HEK293 (cell line): Measurements from ENCODE around the gene EVL.

ENCODE experiments used
- CTCF ChIA-PET: fragments of 350-600 bp; formaldehyde crosslinking; extraction: SDS; loops from one replicate; lab custom pipeline; 2021; ENCODE audit warnings: antibody characterized with exemption; lab: Yijun Ruan, JAX
- POLR2A ChIA-PET: fragments of 300-600 bp; formaldehyde crosslinking; extraction: SDS; loops from one replicate; lab custom pipeline; 2020; ENCODE audit warnings: antibody characterized with exemption, inconsistent platforms; lab: Yijun Ruan, JAX
- H3K27ac ChIP-seq: fragments of 200-500 bp; sonication (Bioruptor generic); 2 replicates; pipeline ENCODE4 v1.5.1; 2014; ENCODE audit warnings: low read depth, low read length, control low read depth, inconsistent platforms; ENCODE audit errors: extremely low read depth
- H3K36me3 ChIP-seq, 2 experiments: fragments of 200-500 bp in 1 of 2; sonication (Bioruptor generic) in 1 of 2; 1 replicate in 1 of 2; 2 replicates in 1 of 2; pipeline ENCODE4 v1.5.1; 2014 to 2017; ENCODE audit warnings: inconsistent platforms in 2 of 2, low read length in 2 of 2; ENCODE audit not compliant: control insufficient read depth in 2 of 2, insufficient read depth in 1 of 2
- H3K4me1 ChIP-seq: fragments of 200-500 bp; sonication (Bioruptor generic); 2 replicates; pipeline ENCODE4 v1.5.1; 2014; ENCODE audit warnings: mild to moderate bottlenecking, low read length, inconsistent platforms; ENCODE audit not compliant: control insufficient read depth, insufficient read depth
- H3K4me3 ChIP-seq: 2 replicates; pipeline ENCODE4 v1.5.1; 2011; ENCODE audit warnings: low read depth, mild to moderate bottlenecking, control low read depth, low read length, moderate library complexity
- H3K9me3 ChIP-seq: fragments of 200-500 bp; sonication (Bioruptor generic); 2 replicates; pipeline ENCODE4 v1.5.1; 2014; ENCODE audit warnings: low read depth, low read length, inconsistent platforms; ENCODE audit not compliant: control insufficient read depth, insufficient read depth
- GLIS2 ChIP-seq: fragments of 450-650 bp; formaldehyde crosslinking; IDR thresholded peaks from 2 replicates; pipeline ENCODE4 v1.5.1; 2016; ENCODE audit warnings: missing biosample characterization, missing genetic modification characterization
- KLF7 ChIP-seq: fragments of 450-650 bp; formaldehyde crosslinking; IDR thresholded peaks from 2 replicates; pipeline ENCODE4 v1.5.1; 2016; ENCODE audit warnings: missing biosample characterization, missing genetic modification characterization, borderline replicate concordance
- KLF8 ChIP-seq: fragments of 450-650 bp; formaldehyde crosslinking; IDR thresholded peaks from 2 replicates; pipeline ENCODE4 v1.5.1; 2016; ENCODE audit warnings: missing biosample characterization, missing genetic modification characterization
- SCRT1 ChIP-seq: fragments of 450-650 bp; formaldehyde crosslinking; IDR thresholded peaks from 2 replicates; pipeline ENCODE4 v1.5.1; 2016; ENCODE audit warnings: missing biosample characterization, missing genetic modification characterization, borderline replicate concordance
- SCRT2 ChIP-seq: fragments of 450-650 bp; formaldehyde crosslinking; IDR thresholded peaks from 2 replicates; pipeline ENCODE4 v1.5.1; 2016; ENCODE audit warnings: missing biosample characterization, missing genetic modification characterization
- ZBTB7A ChIP-seq: fragments of 450-650 bp; formaldehyde crosslinking; IDR thresholded peaks from 2 replicates; pipeline ENCODE4 v1.5.1; 2016; ENCODE audit warnings: low read depth, missing biosample characterization, missing genetic modification characterization
- ZIC2 ChIP-seq: fragments of 450-650 bp; formaldehyde crosslinking; IDR thresholded peaks from 2 replicates; pipeline ENCODE4 v1.5.1; 2016; ENCODE audit warnings: missing biosample characterization, missing genetic modification characterization
- ZNF112 ChIP-seq: fragments of 450-650 bp; formaldehyde crosslinking; IDR thresholded peaks from 2 replicates; pipeline ENCODE4 v1.5.0; 2017; ENCODE audit warnings: missing biosample characterization, missing genetic modification characterization
- ZNF121 ChIP-seq: fragments of 450-650 bp; formaldehyde crosslinking; IDR thresholded peaks from 2 replicates; pipeline ENCODE4 v1.5.1; 2016; ENCODE audit warnings: missing biosample characterization, missing genetic modification characterization
- ZNF133 ChIP-seq: fragments of 450-650 bp; formaldehyde crosslinking; IDR thresholded peaks from 2 replicates; pipeline ENCODE4 v1.5.1; 2016; ENCODE audit warnings: missing biosample characterization, missing genetic modification characterization
- ZNF23 ChIP-seq: fragments of 450-650 bp; formaldehyde crosslinking; IDR thresholded peaks from 2 replicates; pipeline ENCODE4 v1.5.1; 2016; ENCODE audit warnings: missing biosample characterization, missing genetic modification characterization, borderline replicate concordance
- ZNF311 ChIP-seq: fragments of 450-650 bp; formaldehyde crosslinking; IDR thresholded peaks from 2 replicates; pipeline ENCODE4 v1.5.1; 2017; ENCODE audit warnings: missing biosample characterization, missing genetic modification characterization, borderline replicate concordance
- ZNF529 ChIP-seq: fragments of 450-650 bp; formaldehyde crosslinking; IDR thresholded peaks from 2 replicates; pipeline ENCODE4 v1.5.1; 2017; ENCODE audit warnings: missing genetic modification characterization, missing biosample characterization; ENCODE audit not compliant: insufficient replicate concordance
- ZNF596 ChIP-seq: fragments of 450-650 bp; IDR thresholded peaks from 2 replicates; pipeline ENCODE4 v1.5.0; 2018; ENCODE audit warnings: missing biosample characterization, mild to moderate bottlenecking, missing genetic modification characterization, moderate library complexity
- ZNF610 ChIP-seq: fragments of 450-650 bp; formaldehyde crosslinking; IDR thresholded peaks from 2 replicates; pipeline ENCODE4 v1.5.1; 2016; ENCODE audit warnings: missing biosample characterization, missing genetic modification characterization, borderline replicate concordance
- ZNF701 ChIP-seq: fragments of 450-650 bp; formaldehyde crosslinking; IDR thresholded peaks from 2 replicates; pipeline ENCODE4 v1.5.1; 2016; ENCODE audit warnings: missing biosample characterization, missing genetic modification characterization
- ZNF791 ChIP-seq: fragments of 450-650 bp; formaldehyde crosslinking; IDR thresholded peaks from 2 replicates; pipeline ENCODE4 v1.5.1; 2016; ENCODE audit warnings: missing biosample characterization, missing genetic modification characterization
- ZNF843 ChIP-seq: fragments of 450-650 bp; formaldehyde crosslinking; IDR thresholded peaks from 2 replicates; pipeline ENCODE4 v1.5.1; 2016; ENCODE audit warnings: missing biosample characterization, missing genetic modification characterization
- ZSCAN30 ChIP-seq: fragments of 450-650 bp; IDR thresholded peaks from 2 replicates; pipeline ENCODE4 v1.5.1; 2018; ENCODE audit warnings: missing biosample characterization, mild to moderate bottlenecking, missing genetic modification characterization, moderate library complexity
- TF ChIP-seq, protein P1 (sequence below): sonication (generic); formaldehyde crosslinking; IDR thresholded peaks from 2 replicates; pipeline ENCODE4 v1.8.1; 2022; ENCODE audit warnings: mild to moderate bottlenecking, moderate library complexity, missing genetic modification reagents
- TF ChIP-seq, protein P2 (sequence below): fragments of 450-650 bp; formaldehyde crosslinking; IDR thresholded peaks from 2 replicates; pipeline ENCODE4 v1.5.1; 2016; ENCODE audit warnings: missing biosample characterization, missing genetic modification characterization
- TF ChIP-seq, protein P3 (sequence below): fragments of 450-650 bp; formaldehyde crosslinking; IDR thresholded peaks from 2 replicates; pipeline ENCODE4 v1.5.1; 2017; ENCODE audit warnings: missing biosample characterization, missing genetic modification characterization
- TF ChIP-seq, protein P4 (sequence below): fragments of 450-650 bp; formaldehyde crosslinking; IDR thresholded peaks from 2 replicates; pipeline ENCODE4 v1.5.1; 2016; ENCODE audit warnings: missing biosample characterization, missing genetic modification characterization

EVL gene

DNA sequence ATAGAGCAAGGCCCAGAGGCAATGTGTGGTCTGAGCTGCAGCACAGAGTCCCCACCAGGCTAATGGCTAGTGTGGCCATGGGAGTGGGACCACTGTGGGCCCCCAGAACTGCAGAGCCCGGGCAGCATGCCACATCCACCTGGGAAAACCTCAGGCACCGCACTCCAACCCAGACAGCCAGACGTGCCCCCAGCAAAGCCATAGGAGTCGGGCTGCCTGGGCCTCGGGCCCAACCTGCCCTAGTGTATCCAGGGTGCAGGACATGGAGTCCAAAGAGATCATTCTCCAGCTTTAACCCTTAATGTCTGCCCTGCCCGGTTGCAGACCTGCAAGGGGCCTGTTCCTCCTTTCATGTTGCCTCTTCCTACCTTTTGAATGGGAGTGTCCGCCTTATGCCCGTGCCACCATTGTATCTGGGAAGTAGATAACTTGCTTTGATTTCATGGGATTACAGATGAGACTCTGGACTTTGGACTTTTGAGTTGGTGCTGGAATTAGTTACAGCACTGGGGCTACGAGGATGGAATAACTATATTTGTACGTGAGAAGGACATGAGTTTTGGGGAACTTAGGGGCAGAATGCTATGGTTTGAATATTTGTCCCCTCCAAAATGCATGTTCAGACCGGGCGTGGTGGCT, 123.3 kb downstream of the EVL start:
- CTCF ChIA-PET: no interaction called here
- H3K4me1 ChIP-seq: peaks cover 8% of the 10 kb centered on the region
- no peaks in the 10 kb centered on the region for H3K36me3 ChIP-seq
- TF ChIP-seq SCRT1 (tag by site-specific recombination): no peak
- TF ChIP-seq ZIC2 (tag by site-specific recombination): peak; percentile 51
- no peak for TF ChIP-seq ZNF596 (tag by site-specific recombination)
- no peak for TF ChIP-seq ZNF112 (tag by site-specific recombination)
- TF ChIP-seq, protein P1, sequence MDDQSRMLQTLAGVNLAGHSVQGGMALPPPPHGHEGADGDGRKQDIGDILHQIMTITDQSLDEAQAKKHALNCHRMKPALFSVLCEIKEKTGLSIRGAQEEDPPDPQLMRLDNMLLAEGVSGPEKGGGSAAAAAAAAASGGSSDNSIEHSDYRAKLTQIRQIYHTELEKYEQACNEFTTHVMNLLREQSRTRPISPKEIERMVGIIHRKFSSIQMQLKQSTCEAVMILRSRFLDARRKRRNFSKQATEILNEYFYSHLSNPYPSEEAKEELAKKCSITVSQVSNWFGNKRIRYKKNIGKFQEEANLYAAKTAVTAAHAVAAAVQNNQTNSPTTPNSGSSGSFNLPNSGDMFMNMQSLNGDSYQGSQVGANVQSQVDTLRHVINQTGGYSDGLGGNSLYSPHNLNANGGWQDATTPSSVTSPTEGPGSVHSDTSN (CRISPR knock-in tag): no peak
- TF ChIP-seq ZNF843: no peak
- TF ChIP-seq ZNF133 (tag by site-specific recombination): no peak
- TF ChIP-seq ZBTB7A (tag by site-specific recombination): no peak
- TF ChIP-seq KLF7 (tag by site-specific recombination): no peak
- TF ChIP-seq GLIS2 (tag by site-specific recombination): 0 out of 2 replicates have a peak, but pooled peaks have one; percentile 29
- TF ChIP-seq ZNF121 (tag by site-specific recombination): no peak
- H3K4me3 ChIP-seq: no peak overlapping the region
- no peak overlapping the region for H3K27ac ChIP-seq
- POLR2A ChIA-PET: no interaction called here
- H3K9me3 ChIP-seq: no peaks in the 10 kb centered on the region

DNA sequence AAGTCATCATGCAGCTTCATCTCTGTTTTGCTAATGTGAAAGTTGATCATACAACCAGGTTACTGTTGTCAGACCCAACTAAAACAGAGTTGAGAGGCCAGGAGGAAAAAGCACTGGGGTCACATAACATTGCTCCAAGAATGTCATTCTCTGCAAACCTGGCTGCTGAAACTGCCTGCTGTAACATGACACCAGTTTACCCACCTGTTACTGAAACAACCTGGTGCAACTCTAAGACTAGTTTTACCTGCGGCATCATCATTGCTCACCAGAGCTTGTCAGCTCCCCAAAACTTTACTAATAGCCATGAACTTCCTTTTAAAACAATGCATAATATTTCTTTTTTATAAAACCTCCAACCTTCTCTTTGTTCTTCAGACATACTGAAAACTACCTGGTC, 124.9 kb downstream of the EVL start:
- ChIA-PET POLR2A (no interaction called here), CTCF (no interaction called here)
- no peaks in the 10 kb centered on the region for H3K9me3 ChIP-seq
- H3K36me3 ChIP-seq: no peaks in the 10 kb centered on the region
- H3K4me1 ChIP-seq: peaks cover 8% of the 10 kb centered on the region
- TF ChIP-seq KLF8 (tag by site-specific recombination): no peak
- TF ChIP-seq, protein P2, sequence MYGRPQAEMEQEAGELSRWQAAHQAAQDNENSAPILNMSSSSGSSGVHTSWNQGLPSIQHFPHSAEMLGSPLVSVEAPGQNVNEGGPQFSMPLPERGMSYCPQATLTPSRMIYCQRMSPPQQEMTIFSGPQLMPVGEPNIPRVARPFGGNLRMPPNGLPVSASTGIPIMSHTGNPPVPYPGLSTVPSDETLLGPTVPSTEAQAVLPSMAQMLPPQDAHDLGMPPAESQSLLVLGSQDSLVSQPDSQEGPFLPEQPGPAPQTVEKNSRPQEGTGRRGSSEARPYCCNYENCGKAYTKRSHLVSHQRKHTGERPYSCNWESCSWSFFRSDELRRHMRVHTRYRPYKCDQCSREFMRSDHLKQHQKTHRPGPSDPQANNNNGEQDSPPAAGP: no peak
- TF ChIP-seq, protein P3, sequence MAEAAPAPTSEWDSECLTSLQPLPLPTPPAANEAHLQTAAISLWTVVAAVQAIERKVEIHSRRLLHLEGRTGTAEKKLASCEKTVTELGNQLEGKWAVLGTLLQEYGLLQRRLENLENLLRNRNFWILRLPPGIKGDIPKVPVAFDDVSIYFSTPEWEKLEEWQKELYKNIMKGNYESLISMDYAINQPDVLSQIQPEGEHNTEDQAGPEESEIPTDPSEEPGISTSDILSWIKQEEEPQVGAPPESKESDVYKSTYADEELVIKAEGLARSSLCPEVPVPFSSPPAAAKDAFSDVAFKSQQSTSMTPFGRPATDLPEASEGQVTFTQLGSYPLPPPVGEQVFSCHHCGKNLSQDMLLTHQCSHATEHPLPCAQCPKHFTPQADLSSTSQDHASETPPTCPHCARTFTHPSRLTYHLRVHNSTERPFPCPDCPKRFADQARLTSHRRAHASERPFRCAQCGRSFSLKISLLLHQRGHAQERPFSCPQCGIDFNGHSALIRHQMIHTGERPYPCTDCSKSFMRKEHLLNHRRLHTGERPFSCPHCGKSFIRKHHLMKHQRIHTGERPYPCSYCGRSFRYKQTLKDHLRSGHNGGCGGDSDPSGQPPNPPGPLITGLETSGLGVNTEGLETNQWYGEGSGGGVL (tag by site-specific recombination): no peak
- TF ChIP-seq ZNF791 (tag by site-specific recombination): no peak
- no peak for TF ChIP-seq ZNF23 (tag by site-specific recombination)
- no peak for TF ChIP-seq ZNF311 (tag by site-specific recombination)
- TF ChIP-seq SCRT1 (tag by site-specific recombination): peak; percentile 94
- peak; percentile 43 for TF ChIP-seq ZNF529 (tag by site-specific recombination)
- no peak for TF ChIP-seq ZNF610 (tag by site-specific recombination)
- peak; percentile 97 for TF ChIP-seq SCRT2 (tag by site-specific recombination)
- TF ChIP-seq ZNF701: no peak
- TF ChIP-seq, protein P4, sequence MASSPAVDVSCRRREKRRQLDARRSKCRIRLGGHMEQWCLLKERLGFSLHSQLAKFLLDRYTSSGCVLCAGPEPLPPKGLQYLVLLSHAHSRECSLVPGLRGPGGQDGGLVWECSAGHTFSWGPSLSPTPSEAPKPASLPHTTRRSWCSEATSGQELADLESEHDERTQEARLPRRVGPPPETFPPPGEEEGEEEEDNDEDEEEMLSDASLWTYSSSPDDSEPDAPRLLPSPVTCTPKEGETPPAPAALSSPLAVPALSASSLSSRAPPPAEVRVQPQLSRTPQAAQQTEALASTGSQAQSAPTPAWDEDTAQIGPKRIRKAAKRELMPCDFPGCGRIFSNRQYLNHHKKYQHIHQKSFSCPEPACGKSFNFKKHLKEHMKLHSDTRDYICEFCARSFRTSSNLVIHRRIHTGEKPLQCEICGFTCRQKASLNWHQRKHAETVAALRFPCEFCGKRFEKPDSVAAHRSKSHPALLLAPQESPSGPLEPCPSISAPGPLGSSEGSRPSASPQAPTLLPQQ: no peak
- no peak for TF ChIP-seq ZSCAN30 (tag by site-specific recombination)
- H3K4me3 ChIP-seq: no peak overlapping the region
- H3K27ac ChIP-seq: no peak overlapping the region
